ENCODE results near the gene SERINC2. TPM values are rescaled to one million over a fixed set of nuclear protein-coding genes. Genes with fewer than 3 reads are reported as not detected.

Gene SERINC2
- total RNA-seq, 1 donor from 2014 or later, result 30.4 TPM

DNA sequence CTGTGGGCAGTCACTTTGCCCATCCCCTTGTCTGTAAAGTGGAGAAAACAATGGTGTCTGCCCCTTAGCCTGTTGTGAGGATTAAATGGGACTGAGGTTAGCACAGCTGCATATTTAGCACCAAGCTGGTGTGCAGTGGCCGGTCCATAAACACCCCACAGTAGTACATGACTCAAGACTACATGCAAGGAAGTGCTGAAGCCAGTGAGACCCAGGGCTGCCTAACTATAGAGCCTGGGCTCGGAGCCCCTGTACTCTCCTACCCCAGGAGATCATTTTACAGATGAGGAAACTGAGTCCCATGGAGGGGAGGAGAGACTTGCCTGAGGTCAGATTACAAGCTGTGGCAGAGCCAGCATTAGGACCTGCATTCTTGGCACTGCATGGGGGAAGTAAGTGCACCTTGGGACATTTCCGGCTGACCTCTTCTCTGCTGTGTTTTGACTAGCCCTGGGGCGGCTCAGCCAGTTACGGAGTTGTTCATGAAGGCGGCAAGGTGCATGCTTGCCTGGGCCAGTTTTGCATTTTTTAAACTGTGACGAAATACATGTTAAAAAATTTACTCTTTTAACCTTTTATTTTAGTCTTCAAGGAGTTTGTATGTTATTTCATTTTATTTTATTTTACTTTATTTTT, 3.2 kb downstream of the SERINC2 start:
- H3K4me2 ChIP-seq (ENCODE audit: low read length), result no peak overlapping the region
- no peaks in the 10 kb centered on the region for H3K9me3 ChIP-seq (ENCODE audit: insufficient read depth, low read depth, low read length)
- H3K27ac ChIP-seq (ENCODE audit: low read depth, low read length), result no peak overlapping the region
- H2AFZ ChIP-seq (ENCODE audit: low read depth, low read length), result no peak overlapping the region
- H3K79me2 ChIP-seq (ENCODE audit: insufficient read depth, low read length), result peaks cover 6% of the 10 kb centered on the region
- TF ChIP-seq EZH2 (IDR thresholded peaks at IDR 0.05; ENCODE audit: insufficient read depth, low read length), result no peak
- TF ChIP-seq, protein P1, sequence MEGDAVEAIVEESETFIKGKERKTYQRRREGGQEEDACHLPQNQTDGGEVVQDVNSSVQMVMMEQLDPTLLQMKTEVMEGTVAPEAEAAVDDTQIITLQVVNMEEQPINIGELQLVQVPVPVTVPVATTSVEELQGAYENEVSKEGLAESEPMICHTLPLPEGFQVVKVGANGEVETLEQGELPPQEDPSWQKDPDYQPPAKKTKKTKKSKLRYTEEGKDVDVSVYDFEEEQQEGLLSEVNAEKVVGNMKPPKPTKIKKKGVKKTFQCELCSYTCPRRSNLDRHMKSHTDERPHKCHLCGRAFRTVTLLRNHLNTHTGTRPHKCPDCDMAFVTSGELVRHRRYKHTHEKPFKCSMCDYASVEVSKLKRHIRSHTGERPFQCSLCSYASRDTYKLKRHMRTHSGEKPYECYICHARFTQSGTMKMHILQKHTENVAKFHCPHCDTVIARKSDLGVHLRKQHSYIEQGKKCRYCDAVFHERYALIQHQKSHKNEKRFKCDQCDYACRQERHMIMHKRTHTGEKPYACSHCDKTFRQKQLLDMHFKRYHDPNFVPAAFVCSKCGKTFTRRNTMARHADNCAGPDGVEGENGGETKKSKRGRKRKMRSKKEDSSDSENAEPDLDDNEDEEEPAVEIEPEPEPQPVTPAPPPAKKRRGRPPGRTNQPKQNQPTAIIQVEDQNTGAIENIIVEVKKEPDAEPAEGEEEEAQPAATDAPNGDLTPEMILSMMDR (IDR thresholded peaks at IDR 0.05; ENCODE audit: insufficient read depth, low read depth, low read length), result no peak
- no peak overlapping the region for H3K9ac ChIP-seq (ENCODE audit: low read length)
- H3K36me3 ChIP-seq (ENCODE audit: insufficient read depth, low read length), result no peaks in the 10 kb centered on the region
- Mint-ChIP-seq H3K9me3 (ENCODE audit: unreplicated experiment) (no peaks in the 10 kb centered on the region), H3K4me1 (ENCODE audit: low read depth, unreplicated experiment) (peaks cover 17% of the 10 kb centered on the region), H3K36me3 (ENCODE audit: low read depth, unreplicated experiment) (peaks cover 5% of the 10 kb centered on the region), H3K27me3 (ENCODE audit: low read depth, unreplicated experiment) (peaks cover 12% of the 10 kb centered on the region), H3K4me3 (ENCODE audit: unreplicated experiment) (peak overlapping the region; percentile 54), H3K27ac (ENCODE audit: unreplicated experiment) (no peak overlapping the region)
- H4K20me1 ChIP-seq (ENCODE audit: insufficient read depth, low read length), result peaks cover 10% of the 10 kb centered on the region
- H3K27me3 ChIP-seq (ENCODE audit: insufficient read depth, low read length), result peaks cover 14% of the 10 kb centered on the region
- no peak overlapping the region for H3K4me3 ChIP-seq (ENCODE audit: insufficient read depth, low read depth, low read length)
- H3K4me1 ChIP-seq (ENCODE audit: insufficient read depth, low read length), result peaks cover 4% of the 10 kb centered on the region
- FAIRE-seq, result no peak
- no peak for DNase-seq (ENCODE audit: low read depth)

DNA sequence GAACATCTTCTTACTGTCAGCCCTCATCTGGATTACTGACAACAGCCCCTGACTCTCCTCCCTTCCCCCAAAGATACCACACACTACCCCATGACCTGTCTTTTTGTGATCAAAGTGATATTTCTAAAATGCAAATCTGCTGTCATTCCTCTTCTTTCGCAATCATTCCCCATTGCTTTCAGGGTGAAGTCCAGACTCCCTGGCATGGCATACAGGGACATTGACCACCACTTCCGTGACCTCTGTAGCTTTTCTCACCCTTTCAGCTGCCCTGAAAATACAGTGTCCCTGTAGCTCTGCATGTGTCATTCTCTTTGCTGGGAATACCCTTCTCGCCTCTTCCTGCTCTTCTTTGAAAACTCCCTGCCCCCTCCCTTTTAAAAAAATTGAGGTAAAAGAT, 4.1 kb downstream of the SERINC2 start:
- peaks cover 17% of the 10 kb centered on the region for H3K4me1 Mint-ChIP-seq (ENCODE audit: low read depth, unreplicated experiment)
- peak overlapping the region; percentile 34 for H3K4me3 Mint-ChIP-seq (ENCODE audit: unreplicated experiment)
- no peaks in the 10 kb centered on the region for H3K9me3 Mint-ChIP-seq (ENCODE audit: unreplicated experiment)
- Histone ChIP-seq H3K4me1 (ENCODE audit: insufficient read depth, low read length) (peaks cover 4% of the 10 kb centered on the region), H3K36me3 (ENCODE audit: insufficient read depth, low read length) (no peaks in the 10 kb centered on the region), H3K27me3 (ENCODE audit: insufficient read depth, low read length) (peaks cover 9% of the 10 kb centered on the region), H3K9ac (ENCODE audit: low read length) (no peak overlapping the region), H3K4me3 (ENCODE audit: insufficient read depth, low read depth, low read length) (no peak overlapping the region), H3K27ac (ENCODE audit: low read depth, low read length) (no peak overlapping the region), H4K20me1 (ENCODE audit: insufficient read depth, low read length) (peaks cover 10% of the 10 kb centered on the region), H3K9me3 (ENCODE audit: insufficient read depth, low read depth, low read length) (no peaks in the 10 kb centered on the region), H2AFZ (ENCODE audit: low read depth, low read length) (no peak overlapping the region), H3K4me2 (ENCODE audit: low read length) (no peak overlapping the region), H3K79me2 (ENCODE audit: insufficient read depth, low read length) (peaks cover 6% of the 10 kb centered on the region)
- FAIRE-seq, result no peak
- no peak for DNase-seq (ENCODE audit: low read depth)
- H3K27me3 Mint-ChIP-seq (ENCODE audit: low read depth, unreplicated experiment), result peaks cover 8% of the 10 kb centered on the region
- H3K27ac Mint-ChIP-seq (ENCODE audit: unreplicated experiment), result no peak overlapping the region
- peaks cover 5% of the 10 kb centered on the region for H3K36me3 Mint-ChIP-seq (ENCODE audit: low read depth, unreplicated experiment)
- TF ChIP-seq, protein P1 (IDR thresholded peaks at IDR 0.05; ENCODE audit: insufficient read depth, low read depth, low read length), result no peak
- no peak for TF ChIP-seq EZH2 (IDR thresholded peaks at IDR 0.05; ENCODE audit: insufficient read depth, low read length)

DNA sequence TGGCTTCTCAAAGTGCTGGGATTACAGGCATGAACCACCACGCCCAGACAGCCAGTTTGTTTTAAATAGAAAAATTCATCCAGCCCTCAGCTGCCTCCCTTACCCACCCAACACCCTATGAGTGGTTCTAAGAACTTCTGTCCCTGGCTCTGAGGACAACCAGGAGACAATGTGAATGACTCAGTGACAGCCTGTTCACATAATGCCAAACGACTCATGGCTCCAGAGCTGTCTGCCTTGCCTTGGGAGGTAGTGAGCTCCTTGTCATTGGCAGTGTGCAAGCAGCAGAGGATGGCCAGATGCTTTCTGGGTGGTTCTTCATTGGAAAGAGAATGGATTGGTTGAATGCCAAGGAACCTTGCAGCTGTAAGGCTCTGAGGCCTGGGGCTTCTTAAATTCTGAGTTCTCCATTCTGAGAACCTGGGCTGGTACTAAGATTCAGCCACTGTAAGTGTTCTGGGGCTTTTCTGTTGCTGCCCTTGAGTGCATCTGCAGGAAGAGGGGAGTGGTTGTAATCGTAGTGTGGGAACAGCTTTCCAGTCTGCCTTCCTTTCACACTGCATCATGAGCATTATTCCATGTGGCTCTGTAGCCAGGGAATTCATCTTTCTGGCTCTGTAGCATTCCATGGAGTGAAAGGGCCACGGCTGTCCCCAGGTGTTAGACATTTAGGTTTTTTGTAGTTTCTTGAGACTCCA, 5.8 kb downstream of the SERINC2 start:
- Histone ChIP-seq H3K27ac (ENCODE audit: low read depth, low read length) (no peak overlapping the region), H3K4me2 (ENCODE audit: low read length) (no peak overlapping the region), H3K4me1 (ENCODE audit: insufficient read depth, low read length) (no peaks in the 10 kb centered on the region), H3K9ac (ENCODE audit: low read length) (no peak overlapping the region), H3K4me3 (ENCODE audit: insufficient read depth, low read depth, low read length) (no peak overlapping the region), H3K27me3 (ENCODE audit: insufficient read depth, low read length) (peaks cover 2% of the 10 kb centered on the region), H4K20me1 (ENCODE audit: insufficient read depth, low read length) (peaks cover 20% of the 10 kb centered on the region), H3K36me3 (ENCODE audit: insufficient read depth, low read length) (no peaks in the 10 kb centered on the region), H3K79me2 (ENCODE audit: insufficient read depth, low read length) (peaks cover 4% of the 10 kb centered on the region), H2AFZ (ENCODE audit: low read depth, low read length) (no peak overlapping the region), H3K9me3 (ENCODE audit: insufficient read depth, low read depth, low read length) (no peaks in the 10 kb centered on the region)
- no peak overlapping the region for H3K4me3 Mint-ChIP-seq (ENCODE audit: unreplicated experiment)
- no peak for FAIRE-seq
- TF ChIP-seq, protein P1 (IDR thresholded peaks at IDR 0.05; ENCODE audit: insufficient read depth, low read depth, low read length), result no peak
- TF ChIP-seq EZH2 (IDR thresholded peaks at IDR 0.05; ENCODE audit: insufficient read depth, low read length), result no peak
- no peaks in the 10 kb centered on the region for H3K9me3 Mint-ChIP-seq (ENCODE audit: unreplicated experiment)
- H3K27me3 Mint-ChIP-seq (ENCODE audit: low read depth, unreplicated experiment), result peaks cover 2% of the 10 kb centered on the region
- peaks cover 20% of the 10 kb centered on the region for H3K4me1 Mint-ChIP-seq (ENCODE audit: low read depth, unreplicated experiment)
- H3K36me3 Mint-ChIP-seq (ENCODE audit: low read depth, unreplicated experiment), result peaks cover 5% of the 10 kb centered on the region
- no peak for DNase-seq (ENCODE audit: low read depth)
- no peak overlapping the region for H3K27ac Mint-ChIP-seq (ENCODE audit: unreplicated experiment)

All from astrocyte (in vitro differentiated cells and primary cell).